SK-N-SH (cell line): Measurements from ENCODE around the gene PKNOX2. TPM values are rescaled to one million over a fixed set of nuclear protein-coding genes. Genes with fewer than 3 reads are reported as not detected.

Experiments
- CTCF ChIA-PET: fragments of 300-600, 350-600 bp; formaldehyde crosslinking; extraction: SDS; loops from one replicate; lab custom pipeline; 2021; lab: Yijun Ruan, JAX
- POLR2A ChIA-PET: fragments of 350-600 bp; sonication (Branson Sonifier 250); formaldehyde crosslinking; extraction: SDS; loops from one replicate; lab custom pipeline; 2020; ENCODE audit warnings: antibody characterized with exemption, inconsistent platforms; lab: Yijun Ruan, JAX
- DNase-seq: peaks from one replicate; pipeline ENCODE4 v3.0.0; 2012
- H2AFZ ChIP-seq: fragments of 200-600 bp; sonication (generic); 2 replicates; pipeline ENCODE4 v1.8.1; 2016; ENCODE audit warnings: antibody characterized with exemption, mild to moderate bottlenecking, low read depth
- H3F3A ChIP-seq: fragments of 200-600 bp; sonication (generic); replicated peaks from 2 replicates; pipeline ENCODE3; 2016; ENCODE audit warnings: antibody characterized with exemption, mild to moderate bottlenecking; ENCODE audit not compliant: insufficient read depth
- H3K27ac ChIP-seq, 2 experiments: fragments of 200-500 bp in 1 of 2; fragments of 200-600 bp in 1 of 2; sonication (Bioruptor generic) in 1 of 2; sonication (generic), shearing (Covaris generic) in 1 of 2; 2 replicates each; pipeline versions ENCODE4 v1.5.1 to v1.6.1; 2014 to 2016; ENCODE audit warnings: low read depth in 2 of 2, inconsistent platforms in 1 of 2, low read length in 1 of 2, mild to moderate bottlenecking in 1 of 2, mixed read lengths in 1 of 2
- H3K27me3 ChIP-seq: fragments of 200-600 bp; sonication (generic), shearing (Covaris generic); 2 replicates; pipeline ENCODE4 v1.6.1; 2016; ENCODE audit warnings: mixed run types; ENCODE audit not compliant: insufficient read depth
- H3K36me3 ChIP-seq, 2 experiments: fragments of 200-500 bp in 1 of 2; fragments of 200-600 bp in 1 of 2; sonication (Bioruptor generic) in 1 of 2; sonication (generic) in 1 of 2; replicated peaks in 1 of 2; 2 replicates each; pipeline versions ENCODE3 to v1.5.1; 2014 to 2016; ENCODE audit warnings: low read length in 1 of 2, mild to moderate bottlenecking in 1 of 2; ENCODE audit not compliant: insufficient read depth in 2 of 2, control insufficient read depth in 1 of 2
- H3K4me1 ChIP-seq, 2 experiments: fragments of 200-500 bp in 1 of 2; fragments of 200-600 bp in 1 of 2; sonication (Bioruptor generic) in 1 of 2; sonication (generic), shearing (Covaris generic) in 1 of 2; 2 replicates each; pipeline versions ENCODE4 v1.5.1 to v1.6.1; 2014 to 2016; ENCODE audit warnings: low read depth in 1 of 2, low read length in 1 of 2, mixed run types in 1 of 2; ENCODE audit not compliant: insufficient read depth in 2 of 2, control insufficient read depth in 1 of 2
- H3K4me2 ChIP-seq: fragments of 200-600 bp; sonication (generic), shearing (Covaris generic); 2 replicates; pipeline ENCODE4 v1.6.1; 2017; ENCODE audit warnings: mixed run types
- H3K4me3 ChIP-seq, 2 experiments: fragments of 200-500 bp in 1 of 2; fragments of 200-600 bp in 1 of 2; sonication (Bioruptor generic) in 1 of 2; sonication (generic), shearing (Covaris generic) in 1 of 2; 2 replicates each; pipeline versions ENCODE4 v1.5.1 to v1.8.1; 2014 to 2016; ENCODE audit warnings: low read depth in 2 of 2, inconsistent platforms in 1 of 2, low read length in 1 of 2, mild to moderate bottlenecking in 1 of 2, mixed read lengths in 1 of 2, moderate library complexity in 1 of 2
- H3K79me2 ChIP-seq: fragments of 200-600 bp; sonication (generic); 2 replicates; pipeline ENCODE4 v1.8.1; 2017; ENCODE audit warnings: mild to moderate bottlenecking; ENCODE audit not compliant: insufficient read depth
- H3K9ac ChIP-seq: fragments of 200-600 bp; sonication (generic); 2 replicates; pipeline ENCODE4 v1.6.1; 2017; ENCODE audit warnings: mixed run types
- H3K9me2 ChIP-seq: fragments of 200-600 bp; sonication (generic); 2 replicates; pipeline ENCODE4 v1.6.1; 2017; ENCODE audit warnings: mixed run types
- H3K9me3 ChIP-seq: fragments of 200-600 bp; sonication (generic); 2 replicates; pipeline ENCODE4 v1.6.1; 2017; ENCODE audit warnings: mixed run types, mild to moderate bottlenecking, moderate library complexity
- H4K20me1 ChIP-seq: fragments of 200-600 bp; sonication (generic); 2 replicates; pipeline ENCODE4 v1.6.1; 2017; ENCODE audit warnings: mild to moderate bottlenecking, mixed run types; ENCODE audit not compliant: insufficient read depth
- CHD2 ChIP-seq: fragments of 150-350 bp; IDR thresholded peaks from 2 replicates; pipeline ENCODE4 v1.6.1; 2018; ENCODE audit warnings: low read length; ENCODE audit not compliant: partially characterized antibody
- ELF1 ChIP-seq: IDR thresholded peaks from 2 replicates; pipeline ENCODE4 v1.4.0; 2012
- FOXJ3 ChIP-seq: sonication (generic); formaldehyde crosslinking; IDR thresholded peaks from 2 replicates; pipeline ENCODE4 v1.5.1; 2020; ENCODE audit warnings: mild to moderate bottlenecking, missing genetic modification reagents
- GABPA ChIP-seq: IDR thresholded peaks from 2 replicates; pipeline ENCODE4 v1.4.0; 2012; ENCODE audit warnings: low read depth, mild to moderate bottlenecking
- GATA2 ChIP-seq: sonication (generic); formaldehyde crosslinking; IDR thresholded peaks from 2 replicates; pipeline ENCODE4 v1.5.0; 2020; ENCODE audit warnings: mild to moderate bottlenecking, missing genetic modification reagents
- MXI1 ChIP-seq: IDR thresholded peaks from 2 replicates; pipeline ENCODE4 v1.6.1; 2012; ENCODE audit warnings: mild to moderate bottlenecking, low read depth, low read length, improper control_type of control experiment
- NFIC ChIP-seq: IDR thresholded peaks from 2 replicates; pipeline ENCODE4 v1.4.0; 2012; ENCODE audit warnings: borderline replicate concordance
- POLR2AphosphoS5 ChIP-seq: IDR thresholded peaks from 2 replicates; pipeline ENCODE4 v1.6.1; 2012; ENCODE audit warnings: low read depth, low read length
- RAD21 ChIP-seq: IDR thresholded peaks from 2 replicates; pipeline ENCODE4 v1.6.1; 2012; ENCODE audit warnings: mild to moderate bottlenecking, low read length
- RCOR1 ChIP-seq: fragments of 150-350 bp; IDR thresholded peaks from 2 replicates; pipeline ENCODE4 v1.6.1; 2017; ENCODE audit warnings: antibody characterized with exemption, low read length
- SIN3A ChIP-seq: IDR thresholded peaks from 2 replicates; pipeline ENCODE4 v1.6.1; 2012; ENCODE audit warnings: low read depth, mild to moderate bottlenecking, low read length, moderate library complexity, borderline replicate concordance
- SMC3 ChIP-seq: IDR thresholded peaks from 2 replicates; pipeline ENCODE4 v1.6.1; 2012; ENCODE audit warnings: low read depth, low read length, improper control_type of control experiment
- TAF1 ChIP-seq: IDR thresholded peaks from 2 replicates; pipeline ENCODE4 v1.6.1; 2012; ENCODE audit warnings: low read depth, mild to moderate bottlenecking, low read length, moderate library complexity, borderline replicate concordance
- TCF12 ChIP-seq: IDR thresholded peaks from 2 replicates; pipeline ENCODE4 v1.4.0; 2012
- TEAD4 ChIP-seq: IDR thresholded peaks from 2 replicates; pipeline ENCODE4 v1.4.0; 2012; ENCODE audit warnings: mild to moderate bottlenecking, borderline replicate concordance; ENCODE audit not compliant: insufficient read depth
- YY1 ChIP-seq: IDR thresholded peaks from 2 replicates; pipeline ENCODE4 v1.4.0; 2012; ENCODE audit warnings: low read depth, mild to moderate bottlenecking
- WGBS: methylation state at CpG from one replicate; pipeline ENCODE4 v1.1.6; 2017; ENCODE audit warnings: low lambda C conversion rate; 5-methylcytosine and 5-hydroxymethylcytosine counted together
- polyA plus RNA-seq, 3 experiments: library from polyadenylated mRNA; depleted of rRNA; stranded (reverse); fragments of >200 nt; gene quantifications; 2 replicates each; pipeline ENCODE4 v1.2.3, GENCODE V29; 2012
- TF ChIP-seq, protein P1 (sequence below): fragments of 150-350 bp; IDR thresholded peaks from 2 replicates; pipeline ENCODE4 v1.6.1; 2016; ENCODE audit warnings: mild to moderate bottlenecking, low read depth, low read length
- TF ChIP-seq, protein P2 (sequence below): fragments of 200-600 bp; sonication (generic); IDR thresholded peaks from 2 replicates; pipeline ENCODE4 v1.6.1; 2017; ENCODE audit warnings: antibody characterized with exemption, mild to moderate bottlenecking, moderate library complexity
- TF ChIP-seq, protein P3 (sequence below): IDR thresholded peaks from 2 replicates; pipeline ENCODE4 v1.4.0; 2012; ENCODE audit warnings: low read depth, borderline replicate concordance
- TF ChIP-seq, protein P4 (sequence below): IDR thresholded peaks from 2 replicates; pipeline ENCODE4; 2012

PKNOX2 gene
- polyA plus RNA-seq, 1 of the 3 experiments (the other 2 are of a cell fraction), result 0.02 TPM

DNA sequence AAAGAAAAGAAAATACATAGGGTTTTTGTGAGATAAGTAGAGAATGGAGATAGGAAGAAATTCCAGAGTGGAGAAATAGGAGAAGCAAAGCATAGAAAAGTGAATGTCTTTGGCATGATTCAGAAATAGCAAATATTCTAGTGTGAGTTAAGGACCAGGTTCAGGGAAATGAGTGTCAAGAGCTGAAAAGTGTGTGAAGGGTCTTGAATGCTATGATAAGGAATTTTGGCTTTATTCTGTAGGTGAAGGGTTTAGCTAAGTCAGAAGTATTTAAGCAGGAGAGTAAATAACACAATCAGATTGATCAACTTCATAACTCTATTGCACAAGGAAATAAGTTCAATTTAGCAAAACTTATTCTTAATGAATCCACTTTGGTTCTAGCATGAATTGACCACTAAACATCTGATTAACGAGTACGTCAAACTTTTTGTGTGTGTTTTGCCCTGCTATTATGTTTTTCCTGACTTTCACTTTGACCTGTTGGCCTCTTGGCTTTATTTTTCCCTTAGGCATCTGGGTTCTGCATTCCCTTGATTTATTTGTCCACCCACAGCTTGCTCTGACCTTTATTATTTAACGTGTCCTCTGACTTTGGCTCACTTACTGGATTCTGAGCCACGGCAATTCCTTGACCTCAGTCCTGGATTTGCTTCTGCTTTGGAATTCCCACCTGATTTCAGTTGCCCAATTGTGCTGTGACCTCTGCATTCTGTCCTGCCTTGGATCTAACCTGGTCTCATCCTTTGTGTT, 41.2 kb upstream of the PKNOX2 start:
- DNase-seq, result no peak
- no peaks in the 10 kb centered on the region for H4K20me1 ChIP-seq
- H3K9me2 ChIP-seq, result no peaks in the 10 kb centered on the region
- ChIA-PET CTCF (interaction anchor here (0.9 to 3.2 kb wide), 10 partner anchors 10 to 281 kb away, joined by 3 to 14 read pairs (median 8); partner anchors contain the start of gene TMEM218), POLR2A (no interaction called here)
- no peaks in the 10 kb centered on the region for H3K79me2 ChIP-seq
- no peak overlapping the region for H3K27ac ChIP-seq
- TF ChIP-seq CHD2, result no peak
- no peak for TF ChIP-seq RCOR1
- TF ChIP-seq SIN3A, result no peak
- TF ChIP-seq TCF12, result no peak
- no peak for TF ChIP-seq TAF1
- no peak for TF ChIP-seq GATA2 (CRISPR knock-in tag)
- TF ChIP-seq NFIC, result no peak
- no peak for TF ChIP-seq POLR2AphosphoS5
- TF ChIP-seq, protein P1, sequence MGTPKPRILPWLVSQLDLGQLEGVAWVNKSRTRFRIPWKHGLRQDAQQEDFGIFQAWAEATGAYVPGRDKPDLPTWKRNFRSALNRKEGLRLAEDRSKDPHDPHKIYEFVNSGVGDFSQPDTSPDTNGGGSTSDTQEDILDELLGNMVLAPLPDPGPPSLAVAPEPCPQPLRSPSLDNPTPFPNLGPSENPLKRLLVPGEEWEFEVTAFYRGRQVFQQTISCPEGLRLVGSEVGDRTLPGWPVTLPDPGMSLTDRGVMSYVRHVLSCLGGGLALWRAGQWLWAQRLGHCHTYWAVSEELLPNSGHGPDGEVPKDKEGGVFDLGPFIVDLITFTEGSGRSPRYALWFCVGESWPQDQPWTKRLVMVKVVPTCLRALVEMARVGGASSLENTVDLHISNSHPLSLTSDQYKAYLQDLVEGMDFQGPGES, result no peak
- no peak for TF ChIP-seq YY1
- TF ChIP-seq MXI1, result no peak
- TF ChIP-seq SMC3, result no peak
- no peak for TF ChIP-seq FOXJ3 (CRISPR knock-in tag)
- TF ChIP-seq GABPA, result no peak
- no peak for TF ChIP-seq ELF1
- no peak for TF ChIP-seq TEAD4
- no peaks in the 10 kb centered on the region for H3K27me3 ChIP-seq
- H3K9me3 ChIP-seq, result no peaks in the 10 kb centered on the region
- H3K4me2 ChIP-seq, result no peak overlapping the region
- H3K4me1 ChIP-seq, result no peaks in the 10 kb centered on the region
- H2AFZ ChIP-seq, result peak overlapping the region; percentile 86; the same call in 1 of the 2 replicates
- no peak overlapping the region for H3K9ac ChIP-seq
- peaks cover 4% of the 10 kb centered on the region for H3F3A ChIP-seq
- 76% methylated on average over 4 of the region's 4 CpGs for WGBS
- H3K4me3 ChIP-seq, result no peak overlapping the region
- no peaks in the 10 kb centered on the region for H3K36me3 ChIP-seq

DNA sequence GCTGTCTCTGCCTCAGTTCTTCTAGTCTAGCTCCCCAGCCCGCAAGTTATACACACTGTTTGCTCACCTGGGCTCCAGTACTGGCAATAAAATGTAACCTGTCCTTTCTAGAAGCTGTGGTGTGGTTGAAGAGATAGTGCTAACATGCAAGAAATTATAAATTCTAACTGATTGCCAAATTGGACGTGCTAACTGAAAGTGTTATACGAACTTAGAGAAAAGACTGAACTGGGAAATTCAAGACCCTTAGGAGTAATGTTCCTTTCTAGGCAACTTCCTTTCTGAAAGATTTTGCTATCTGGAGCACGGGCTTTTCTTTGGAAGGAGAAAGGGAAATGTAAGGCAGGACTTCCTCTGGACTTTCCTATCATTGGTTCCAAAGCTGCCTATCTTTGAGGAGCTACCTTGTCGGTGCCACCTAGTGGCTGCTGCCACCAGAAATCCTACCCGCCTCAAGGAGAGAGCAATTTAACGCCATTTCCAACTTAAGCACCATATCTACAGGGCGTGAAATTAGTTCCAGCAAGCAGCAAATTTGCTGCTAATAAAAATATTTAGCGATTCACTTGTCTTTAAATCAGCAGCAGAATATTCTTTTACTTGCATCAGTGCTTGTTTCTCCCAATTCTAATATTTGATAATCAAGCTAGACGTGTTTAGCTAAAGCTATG, 40.5 kb upstream of the PKNOX2 start:
- POLR2A ChIA-PET, result no interaction called here
- CTCF ChIA-PET, result interaction anchor here (0.8 to 3.2 kb wide), 14 partner anchors 9 to 281 kb away, joined by 3 to 14 read pairs (median 5); partner anchors contain the start of gene TMEM218
- H3K9me3 ChIP-seq, result no peaks in the 10 kb centered on the region
- H3K9me2 ChIP-seq, result no peaks in the 10 kb centered on the region
- peak; percentile 42 for DNase-seq
- H3F3A ChIP-seq, result peaks cover 4% of the 10 kb centered on the region
- H4K20me1 ChIP-seq, result no peaks in the 10 kb centered on the region
- TF ChIP-seq ELF1 (no peak), RAD21 (0 out of 2 replicates have a peak, but pooled peaks have one; percentile 8), GABPA (peak; percentile 66)
- TF ChIP-seq, protein P2, sequence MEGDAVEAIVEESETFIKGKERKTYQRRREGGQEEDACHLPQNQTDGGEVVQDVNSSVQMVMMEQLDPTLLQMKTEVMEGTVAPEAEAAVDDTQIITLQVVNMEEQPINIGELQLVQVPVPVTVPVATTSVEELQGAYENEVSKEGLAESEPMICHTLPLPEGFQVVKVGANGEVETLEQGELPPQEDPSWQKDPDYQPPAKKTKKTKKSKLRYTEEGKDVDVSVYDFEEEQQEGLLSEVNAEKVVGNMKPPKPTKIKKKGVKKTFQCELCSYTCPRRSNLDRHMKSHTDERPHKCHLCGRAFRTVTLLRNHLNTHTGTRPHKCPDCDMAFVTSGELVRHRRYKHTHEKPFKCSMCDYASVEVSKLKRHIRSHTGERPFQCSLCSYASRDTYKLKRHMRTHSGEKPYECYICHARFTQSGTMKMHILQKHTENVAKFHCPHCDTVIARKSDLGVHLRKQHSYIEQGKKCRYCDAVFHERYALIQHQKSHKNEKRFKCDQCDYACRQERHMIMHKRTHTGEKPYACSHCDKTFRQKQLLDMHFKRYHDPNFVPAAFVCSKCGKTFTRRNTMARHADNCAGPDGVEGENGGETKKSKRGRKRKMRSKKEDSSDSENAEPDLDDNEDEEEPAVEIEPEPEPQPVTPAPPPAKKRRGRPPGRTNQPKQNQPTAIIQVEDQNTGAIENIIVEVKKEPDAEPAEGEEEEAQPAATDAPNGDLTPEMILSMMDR, result peak; percentile 48
- TF ChIP-seq, protein P3, sequence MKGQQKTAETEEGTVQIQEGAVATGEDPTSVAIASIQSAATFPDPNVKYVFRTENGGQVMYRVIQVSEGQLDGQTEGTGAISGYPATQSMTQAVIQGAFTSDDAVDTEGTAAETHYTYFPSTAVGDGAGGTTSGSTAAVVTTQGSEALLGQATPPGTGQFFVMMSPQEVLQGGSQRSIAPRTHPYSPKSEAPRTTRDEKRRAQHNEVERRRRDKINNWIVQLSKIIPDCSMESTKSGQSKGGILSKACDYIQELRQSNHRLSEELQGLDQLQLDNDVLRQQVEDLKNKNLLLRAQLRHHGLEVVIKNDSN, result no peak
- TF ChIP-seq, protein P4, sequence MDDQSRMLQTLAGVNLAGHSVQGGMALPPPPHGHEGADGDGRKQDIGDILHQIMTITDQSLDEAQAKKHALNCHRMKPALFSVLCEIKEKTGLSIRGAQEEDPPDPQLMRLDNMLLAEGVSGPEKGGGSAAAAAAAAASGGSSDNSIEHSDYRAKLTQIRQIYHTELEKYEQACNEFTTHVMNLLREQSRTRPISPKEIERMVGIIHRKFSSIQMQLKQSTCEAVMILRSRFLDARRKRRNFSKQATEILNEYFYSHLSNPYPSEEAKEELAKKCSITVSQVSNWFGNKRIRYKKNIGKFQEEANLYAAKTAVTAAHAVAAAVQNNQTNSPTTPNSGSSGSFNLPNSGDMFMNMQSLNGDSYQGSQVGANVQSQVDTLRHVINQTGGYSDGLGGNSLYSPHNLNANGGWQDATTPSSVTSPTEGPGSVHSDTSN, result peak; percentile 82
- H3K9ac ChIP-seq, result no peak overlapping the region
- no peak overlapping the region for H3K4me3 ChIP-seq
- H3K4me1 ChIP-seq, result no peaks in the 10 kb centered on the region
- no peak overlapping the region for H3K4me2 ChIP-seq
- no peaks in the 10 kb centered on the region for H3K79me2 ChIP-seq
- 61% methylated on average over 10 of the region's 10 CpGs for WGBS
- no peaks in the 10 kb centered on the region for H3K36me3 ChIP-seq
- H2AFZ ChIP-seq, result peak overlapping the region; percentile 86; the same call in 1 of the 2 replicates
- no peaks in the 10 kb centered on the region for H3K27me3 ChIP-seq
- H3K27ac ChIP-seq, result no peak overlapping the region
